ENCODE data around the gene CGB1. TPM values are rescaled to one million over a fixed set of nuclear protein-coding genes. Genes with fewer than 3 reads are reported as not detected.

The CGB1 gene
- total and polyA plus RNA-seq, 2 experiments from 2014 or later = 3.2 TPM; not detected in 1

- Histone ChIP-seq H3K9ac (no peak overlapping the region), H3K9me2 (ENCODE audit: insufficient read depth) (no peaks in the 10 kb centered on the region)
Measured at GRCh38 chr19:48988860-48989259, 47.8 kb downstream of the CGB1 start.

GRCh38 chr19:48988286-48988685 is 48.4 kb downstream of the CGB1 start:
- no peak overlapping the region for H3K4me3 ChIP-seq
- no peak overlapping the region for H3K9ac ChIP-seq
- 0 out of 2 replicates have a peak, but pooled peaks cover 6% of the 10 kb centered on the region for H3F3A ChIP-seq (ENCODE audit: insufficient read depth)
- in situ Hi-C loops (cut with MboI) = no loop called here
- no peak for DNase-seq
- H3K27ac ChIP-seq = no peak overlapping the region
- no peak for TF ChIP-seq EZH2 (IDR thresholded peaks at IDR 0.05; ENCODE audit: insufficient read depth, poor library complexity, severe bottlenecking)
- TF ChIP-seq EZH2phosphoT487 (IDR thresholded peaks at IDR 0.05; ENCODE audit: insufficient read depth, low read depth) = no peak
- H3K9me3 ChIP-seq (ENCODE audit: low read depth) = no peaks in the 10 kb centered on the region
- peaks cover 40% of the 10 kb centered on the region for H3K36me3 ChIP-seq (ENCODE audit: low read depth)
- no peak overlapping the region for H2AFZ ChIP-seq
- H3K4me2 ChIP-seq (ENCODE audit: unreplicated experiment) = no peak overlapping the region
- H3K27me3 ChIP-seq (replicated peaks; ENCODE audit: insufficient read depth) = no peaks in the 10 kb centered on the region
- H3K9me2 ChIP-seq (ENCODE audit: insufficient read depth) = no peaks in the 10 kb centered on the region
- WGBS, 2 experiments (ENCODE audit: low coverage in 1 of 2, low lambda C conversion rate in 2 of 2, missing lambda C conversion rate in 2 of 2) = 97% methylated on average over 7 of the region's 7 CpGs
- 0 out of 2 replicates have a peak, but pooled peaks cover 4% of the 10 kb centered on the region for H4K20me1 ChIP-seq (ENCODE audit: insufficient read depth)
- H3K79me2 ChIP-seq (ENCODE audit: insufficient read depth) = peaks cover 58% of the 10 kb centered on the region
- H3K4me1 ChIP-seq (ENCODE audit: insufficient read depth) = peaks cover 10% of the 10 kb centered on the region; the same call in 1 of the 2 replicates

More at GRCh38 chr19:48988860-48989259, 47.8 kb downstream of the CGB1 start:
- H3K36me3 ChIP-seq (ENCODE audit: low read depth) = peaks cover 34% of the 10 kb centered on the region
- in situ Hi-C loops (cut with MboI) = no loop called here
- no peak overlapping the region for H2AFZ ChIP-seq
- no peak for DNase-seq
- H3K27me3 ChIP-seq (replicated peaks; ENCODE audit: insufficient read depth) = no peaks in the 10 kb centered on the region
- no peak for TF ChIP-seq EZH2phosphoT487 (IDR thresholded peaks at IDR 0.05; ENCODE audit: insufficient read depth, low read depth)
- TF ChIP-seq EZH2 (IDR thresholded peaks at IDR 0.05; ENCODE audit: insufficient read depth, poor library complexity, severe bottlenecking) = no peak
- no peak overlapping the region for H3K4me2 ChIP-seq (ENCODE audit: unreplicated experiment)
- peaks cover 10% of the 10 kb centered on the region; the same call in 1 of the 2 replicates for H3K4me1 ChIP-seq (ENCODE audit: insufficient read depth)
- H3F3A ChIP-seq (ENCODE audit: insufficient read depth) = 0 out of 2 replicates have a peak, but pooled peaks cover 5% of the 10 kb centered on the region
- H3K27ac ChIP-seq = no peak overlapping the region
- H3K79me2 ChIP-seq (ENCODE audit: insufficient read depth) = peaks cover 60% of the 10 kb centered on the region
- H3K9me3 ChIP-seq (ENCODE audit: low read depth) = no peaks in the 10 kb centered on the region
- no peak overlapping the region for H3K4me3 ChIP-seq
- H4K20me1 ChIP-seq (ENCODE audit: insufficient read depth) = 0 out of 2 replicates have a peak, but pooled peaks cover 4% of the 10 kb centered on the region
- 89 to 91% methylated on average over 9 of the region's 9 CpGs for WGBS, 2 experiments (ENCODE audit: low coverage in 1 of 2, low lambda C conversion rate in 2 of 2, missing lambda C conversion rate in 2 of 2)

- 0 out of 2 replicates have a peak, but pooled peaks cover 4% of the 10 kb centered on the region for H4K20me1 ChIP-seq (ENCODE audit: insufficient read depth)
- WGBS, 2 experiments (ENCODE audit: low coverage in 1 of 2, low lambda C conversion rate in 2 of 2, missing lambda C conversion rate in 2 of 2) = 91% methylated on average over 7 of the region's 7 CpGs
- 0 out of 2 replicates have a peak, but pooled peaks cover 13% of the 10 kb centered on the region for H3F3A ChIP-seq (ENCODE audit: insufficient read depth)
- H3K27ac ChIP-seq = no peak overlapping the region
- TF ChIP-seq EZH2 (IDR thresholded peaks at IDR 0.05; ENCODE audit: insufficient read depth, poor library complexity, severe bottlenecking) = no peak
- no peak for TF ChIP-seq EZH2phosphoT487 (IDR thresholded peaks at IDR 0.05; ENCODE audit: insufficient read depth, low read depth)
- no peak overlapping the region for H3K4me3 ChIP-seq
- H3K4me1 ChIP-seq (ENCODE audit: insufficient read depth) = peaks cover 10% of the 10 kb centered on the region; the same call in 1 of the 2 replicates
- no peaks in the 10 kb centered on the region for H3K9me3 ChIP-seq (ENCODE audit: low read depth)
- H3K9me2 ChIP-seq (ENCODE audit: insufficient read depth) = no peaks in the 10 kb centered on the region
- in situ Hi-C loops (cut with MboI) = no loop called here
- DNase-seq = no peak
- no peak overlapping the region for H3K4me2 ChIP-seq (ENCODE audit: unreplicated experiment)
- H3K79me2 ChIP-seq (ENCODE audit: insufficient read depth) = peaks cover 51% of the 10 kb centered on the region
- H3K27me3 ChIP-seq (replicated peaks; ENCODE audit: insufficient read depth) = no peaks in the 10 kb centered on the region
- no peak overlapping the region for H3K9ac ChIP-seq
- H3K36me3 ChIP-seq (ENCODE audit: low read depth) = peaks cover 49% of the 10 kb centered on the region
- H2AFZ ChIP-seq = no peak overlapping the region
Measured at GRCh38 chr19:48987323-48987722, 49.4 kb downstream of the CGB1 start.

- no peaks in the 10 kb centered on the region for H3K27me3 ChIP-seq (replicated peaks; ENCODE audit: insufficient read depth)
- no peak overlapping the region for H2AFZ ChIP-seq
- no peak overlapping the region for H3K27ac ChIP-seq
- in situ Hi-C loops (cut with MboI) = no loop called here
- no peaks in the 10 kb centered on the region for H3K9me2 ChIP-seq (ENCODE audit: insufficient read depth)
- DNase-seq = no peak
- no peaks in the 10 kb centered on the region for H3K9me3 ChIP-seq (ENCODE audit: low read depth)
- 0 out of 2 replicates have a peak, but pooled peaks cover 13% of the 10 kb centered on the region for H3F3A ChIP-seq (ENCODE audit: insufficient read depth)
- H3K9ac ChIP-seq = no peak overlapping the region
- H3K4me1 ChIP-seq (ENCODE audit: insufficient read depth) = peaks cover 10% of the 10 kb centered on the region; the same call in 1 of the 2 replicates
- H3K4me3 ChIP-seq = no peak overlapping the region
- 97 to 99% methylated on average over 3 of the region's 3 CpGs for WGBS, 2 experiments (ENCODE audit: low coverage in 1 of 2, low lambda C conversion rate in 2 of 2, missing lambda C conversion rate in 2 of 2)
- TF ChIP-seq EZH2 (IDR thresholded peaks at IDR 0.05; ENCODE audit: insufficient read depth, poor library complexity, severe bottlenecking) (no peak), EZH2phosphoT487 (IDR thresholded peaks at IDR 0.05; ENCODE audit: insufficient read depth, low read depth) (no peak)
- peaks cover 59% of the 10 kb centered on the region for H3K36me3 ChIP-seq (ENCODE audit: low read depth)
- H4K20me1 ChIP-seq (ENCODE audit: insufficient read depth) = 0 out of 2 replicates have a peak, but pooled peaks cover 4% of the 10 kb centered on the region
- H3K4me2 ChIP-seq (ENCODE audit: unreplicated experiment) = no peak overlapping the region
- peaks cover 40% of the 10 kb centered on the region for H3K79me2 ChIP-seq (ENCODE audit: insufficient read depth)
Measured at GRCh38 chr19:48986211-48986610, 50.5 kb downstream of the CGB1 start.
